ENCODE measurements around the gene DARS1.
"Not testable (repeated sequence)": the region's sequence is repeated elsewhere in the genome, so short reads cannot be mapped to it uniquely, and the experiment has no call there.

The DARS1 gene

GRCh38 chr2:135984199-135985017 lies 1.0 kb downstream of the DARS1 start:
- DNase-seq (ENCODE audit: low read depth in 2 of 2): no peak

GRCh38 chr2:135980434-135981079 lies 4.9 kb downstream of the DARS1 start:
- DNase-seq (ENCODE audit: low read depth in 2 of 2): no peak

DNA sequence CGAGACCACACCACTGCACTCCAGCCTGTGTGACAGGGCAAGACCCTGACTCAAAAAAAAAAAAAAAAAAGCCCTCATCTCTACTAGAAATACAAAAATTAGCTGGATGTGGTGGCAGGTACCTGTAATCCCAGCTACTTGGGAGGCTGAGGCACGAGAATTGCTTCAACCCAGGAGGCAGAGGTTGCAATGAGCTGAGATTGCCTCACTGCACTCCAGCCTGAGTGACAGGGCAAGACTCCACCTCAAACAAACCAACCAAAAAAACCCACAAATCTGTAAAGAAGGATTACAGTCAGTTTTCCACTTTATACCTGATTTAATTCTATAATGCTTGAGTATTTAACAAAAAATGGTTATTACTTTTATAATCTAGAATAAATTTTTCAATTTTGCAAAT lies 9.7 kb downstream of the DARS1 start:
- no peak for DNase-seq (ENCODE audit: low read depth in 2 of 2)

- no peak for DNase-seq (ENCODE audit: low read depth in 2 of 2)
These were observed 11.4 kb downstream of the DARS1 start for GRCh38 chr2:135974036-135974435.

- DNase-seq (ENCODE audit: low read depth in 2 of 2): no peak
These were observed 15.6 kb downstream of the DARS1 start for GRCh38 chr2:135969655-135970387.

- DNase-seq (ENCODE audit: low read depth in 2 of 2): no peak
These were observed 19.7 kb downstream of the DARS1 start for GRCh38 chr2:135965756-135966155.

- DNase-seq (ENCODE audit: low read depth in 2 of 2): not testable (repeated sequence)
These were observed 21.0 kb downstream of the DARS1 start for GRCh38 chr2:135964404-135964803.

DNA sequence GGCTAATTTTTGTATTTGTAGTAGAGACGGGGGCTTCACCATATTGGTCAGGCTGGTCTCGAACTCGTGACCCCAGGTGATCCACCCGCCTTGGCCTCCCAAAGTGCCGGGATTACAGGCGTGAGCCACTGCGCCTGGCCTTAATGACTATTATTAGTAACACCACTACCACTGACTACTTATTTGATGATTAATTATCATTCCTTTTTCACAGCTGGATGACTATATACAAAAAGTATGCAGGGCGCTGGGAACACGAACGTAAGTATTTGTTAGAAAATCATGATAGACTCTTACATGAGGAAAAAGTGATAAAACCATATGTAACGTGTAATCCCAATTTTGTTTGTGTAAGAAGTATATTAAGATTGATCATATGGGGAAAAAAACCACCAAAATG lies 21.6 kb downstream of the DARS1 start:
- no peak for DNase-seq (ENCODE audit: low read depth in 2 of 2)

GRCh38 chr2:135962366-135963123 lies 22.9 kb downstream of the DARS1 start:
- DNase-seq (ENCODE audit: low read depth in 2 of 2): no peak

DNA sequence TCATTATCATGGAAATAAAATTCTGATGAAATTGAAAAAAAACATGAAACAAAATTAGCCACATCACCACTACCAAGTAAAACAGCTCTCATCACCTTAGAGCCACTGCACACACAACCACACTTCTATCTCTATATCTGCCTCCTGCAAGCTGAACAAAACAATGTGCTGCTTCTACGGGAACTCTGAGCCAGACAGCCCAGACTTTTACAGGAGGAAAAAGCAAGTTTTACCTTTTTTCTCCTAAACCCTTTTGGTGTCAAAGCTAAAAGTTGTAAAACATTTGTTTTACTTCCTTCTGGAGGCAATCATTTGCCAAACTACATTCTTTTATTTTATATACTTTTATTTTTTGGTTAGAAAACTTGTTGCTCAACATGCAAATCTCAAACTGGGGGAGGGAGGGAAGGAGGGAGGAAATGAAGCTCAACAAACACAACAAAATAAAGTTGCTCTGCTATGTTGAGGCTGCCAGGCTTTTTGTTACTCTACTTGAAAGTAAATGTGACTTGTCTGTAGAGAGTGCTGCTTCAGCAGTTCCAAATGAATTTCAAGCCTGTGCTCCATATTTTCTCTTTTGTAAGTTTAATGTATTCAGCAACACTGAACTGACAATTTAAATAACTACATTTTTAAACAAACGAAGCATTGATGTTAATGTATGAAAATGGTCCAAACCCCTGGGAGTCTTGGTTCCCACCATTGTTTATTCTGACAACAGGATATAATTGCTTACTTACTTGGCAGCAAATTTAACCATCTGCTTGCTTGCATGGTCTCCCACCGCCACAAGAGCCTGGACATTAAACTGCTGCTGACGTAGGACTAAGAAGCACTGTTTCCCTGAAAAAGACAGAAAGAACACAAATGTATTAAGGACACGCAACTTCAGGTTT lies 24.5 kb downstream of the DARS1 start:
- no peak for DNase-seq (ENCODE audit: low read depth in 2 of 2)

- DNase-seq (ENCODE audit: low read depth in 2 of 2): no peak
These were observed 25.3 kb downstream of the DARS1 start for GRCh38 chr2:135960150-135960549.

- DNase-seq (ENCODE audit: low read depth in 2 of 2): not testable (repeated sequence)
These were observed 26.5 kb downstream of the DARS1 start for GRCh38 chr2:135958927-135959326.

DNA sequence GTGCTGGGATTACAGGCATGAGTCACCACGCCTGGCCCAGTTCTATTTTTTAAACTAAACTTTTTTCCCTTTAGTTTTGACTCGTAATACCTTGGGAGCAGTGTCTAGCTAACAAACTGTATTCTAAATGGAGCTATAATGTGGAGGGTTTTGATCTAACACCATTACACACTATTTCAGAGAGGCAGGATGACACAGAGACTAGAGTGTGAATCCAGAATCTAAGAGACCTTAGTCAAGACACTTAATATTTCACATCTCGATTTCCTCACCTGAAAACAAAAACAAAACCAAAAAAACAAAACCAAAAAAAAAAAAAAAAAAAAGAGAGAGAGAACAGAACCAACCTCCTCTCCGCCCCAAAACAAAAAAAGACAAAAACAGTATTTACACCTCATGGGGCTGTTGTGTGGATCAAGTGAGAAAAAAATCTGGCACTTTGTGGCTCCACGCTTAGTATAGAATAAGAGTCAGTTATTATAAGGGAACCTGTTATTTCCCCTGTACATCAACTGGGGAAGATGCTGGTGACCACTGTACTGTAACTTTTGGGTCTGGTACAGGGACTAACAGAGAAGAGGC lies 31.3 kb downstream of the DARS1 start:
- DNase-seq (ENCODE audit: low read depth in 2 of 2): no peak

DNA sequence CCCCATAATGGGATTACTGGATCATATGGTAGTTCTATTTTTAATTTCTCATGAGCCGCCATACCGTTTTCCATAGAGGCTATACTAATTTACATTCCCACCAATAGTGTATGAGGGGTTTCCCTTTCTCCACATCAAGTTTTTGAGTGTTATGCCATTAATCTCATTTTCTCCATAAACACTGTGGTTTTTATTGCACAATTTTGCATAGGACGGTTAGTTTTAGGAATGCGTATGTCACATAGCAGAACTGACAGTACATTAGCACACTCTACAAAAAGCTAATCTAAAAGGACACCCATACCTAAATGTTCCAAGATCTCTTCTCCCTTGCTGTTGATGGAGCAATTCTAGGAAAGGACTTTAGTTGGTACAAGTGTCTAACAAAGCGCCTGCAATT lies 32.5 kb downstream of the DARS1 start:
- DNase-seq (ENCODE audit: low read depth in 2 of 2): no peak

- DNase-seq (ENCODE audit: low read depth in 2 of 2): no peak
These were observed 34.3 kb downstream of the DARS1 start for GRCh38 chr2:135951041-135951583.

DNA sequence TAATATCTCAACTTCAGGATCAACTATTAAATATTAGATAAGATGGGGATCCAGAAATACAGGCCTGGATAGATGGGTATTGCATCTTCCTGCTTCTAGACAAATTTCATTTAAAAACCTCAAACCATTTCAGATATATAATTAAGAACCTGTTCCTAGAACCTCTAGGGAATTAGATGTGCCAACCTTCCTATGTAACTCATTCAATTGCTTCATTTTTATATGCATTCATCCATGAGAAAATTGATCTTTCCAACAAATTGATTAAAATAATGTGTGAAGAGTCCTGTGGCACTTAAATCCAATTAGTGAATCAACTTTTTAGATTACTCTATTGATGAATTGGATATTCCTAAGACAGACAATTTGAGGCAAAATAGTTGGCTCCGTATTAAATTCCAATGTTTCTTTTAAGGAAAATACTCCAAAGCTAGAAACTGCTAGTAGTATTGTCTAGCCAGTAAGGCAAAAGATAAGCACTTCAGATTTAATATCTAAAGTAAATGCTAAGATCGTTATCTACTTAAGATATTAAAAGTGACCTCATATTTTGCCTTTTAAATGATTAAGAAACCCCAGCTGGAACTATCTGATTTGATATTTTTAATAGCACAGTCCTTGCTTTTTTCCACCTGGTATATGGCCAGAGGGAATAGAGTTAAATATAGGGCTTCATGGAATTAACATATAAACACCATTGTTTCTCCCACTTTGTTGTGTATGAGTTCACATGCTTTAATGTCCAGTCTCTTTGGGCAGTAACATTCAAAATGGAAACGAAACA lies 35.8 kb downstream of the DARS1 start:
- no peak for DNase-seq (ENCODE audit: low read depth in 2 of 2)

GRCh38 chr2:135948642-135949355 lies 36.6 kb downstream of the DARS1 start:
- no peak for DNase-seq (ENCODE audit: low read depth in 2 of 2)

DNA sequence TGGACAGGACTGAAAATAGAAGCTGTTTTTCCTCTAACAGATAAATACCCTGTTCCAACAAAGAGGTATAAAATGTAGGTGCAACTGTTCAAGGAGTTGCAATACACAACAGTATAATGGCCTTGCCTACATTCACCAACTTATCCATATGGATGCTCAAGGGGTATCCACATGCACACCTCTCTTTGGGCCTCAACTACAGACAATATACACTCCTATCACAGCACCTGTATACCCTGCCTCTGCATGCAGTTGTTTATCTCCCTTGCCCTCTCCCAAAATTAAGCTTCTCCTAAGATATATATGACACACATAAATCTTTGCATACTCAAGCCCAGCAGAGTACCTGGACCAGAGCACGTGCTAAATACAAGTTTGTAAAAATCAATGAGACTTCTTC lies 37.3 kb downstream of the DARS1 start:
- no peak for DNase-seq (ENCODE audit: low read depth in 2 of 2)

DNA sequence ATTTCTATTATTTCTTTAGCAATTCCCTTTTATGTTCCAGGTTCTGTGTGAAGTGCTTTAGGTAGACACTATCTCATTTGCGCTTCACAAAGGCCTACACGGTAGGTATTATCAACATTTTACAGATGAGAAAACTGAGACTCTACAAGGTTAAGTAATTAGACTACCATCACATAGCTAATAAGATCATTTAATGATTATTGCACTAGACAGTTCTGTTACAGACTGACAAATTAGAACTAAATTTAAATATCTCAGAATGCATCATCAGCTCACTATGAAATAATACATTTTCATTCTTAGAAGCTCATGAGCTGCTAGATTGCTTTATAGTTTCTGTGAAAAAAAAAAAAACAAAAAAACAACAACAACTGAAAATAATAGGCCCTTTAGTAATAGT lies 37.9 kb downstream of the DARS1 start:
- DNase-seq (ENCODE audit: low read depth in 2 of 2): no peak
